Suppressor macrophage (primary cell): ENCODE results near the gene FHIP2A.

ENCODE experiments used
- DNase-seq, 4 experiments: peaks; one replicate each; pipeline ENCODE4 v3.0.0-alpha.2; 2020 to 2022

Gene FHIP2A

GRCh38 chr10:114857922-114858629 is 36.5 kb downstream of the FHIP2A start:
- DNase-seq = no peak

- no peak for DNase-seq
These were observed 37.6 kb downstream of the FHIP2A start for GRCh38 chr10:114859222-114859621.

GRCh38 chr10:114862456-114862855 is 40.9 kb downstream of the FHIP2A start:
- no peak for DNase-seq

DNA sequence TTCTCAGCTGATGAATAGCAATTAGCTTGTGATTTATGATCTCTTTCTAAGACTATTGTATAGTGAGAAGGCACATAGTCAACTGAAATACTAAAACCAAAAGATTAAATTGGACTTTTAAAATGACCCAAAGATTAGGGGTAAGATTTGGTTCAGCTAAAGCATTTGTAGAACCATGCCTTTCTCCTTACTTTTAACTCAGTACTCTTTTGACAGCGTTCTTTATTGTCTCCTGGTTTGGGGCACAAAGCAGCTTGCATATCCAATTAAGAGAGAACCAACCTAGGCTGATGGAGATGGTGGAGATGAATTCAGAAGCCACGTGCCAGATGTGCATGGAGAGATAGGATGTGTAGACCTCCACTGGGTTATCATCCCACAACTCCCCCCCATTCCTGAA is 45.8 kb downstream of the FHIP2A start:
- no peak for DNase-seq

- DNase-seq = no peak
These were observed 47.4 kb downstream of the FHIP2A start for GRCh38 chr10:114868870-114869519.

GRCh38 chr10:114869520-114869892 is 47.9 kb downstream of the FHIP2A start:
- DNase-seq = no peak

DNA sequence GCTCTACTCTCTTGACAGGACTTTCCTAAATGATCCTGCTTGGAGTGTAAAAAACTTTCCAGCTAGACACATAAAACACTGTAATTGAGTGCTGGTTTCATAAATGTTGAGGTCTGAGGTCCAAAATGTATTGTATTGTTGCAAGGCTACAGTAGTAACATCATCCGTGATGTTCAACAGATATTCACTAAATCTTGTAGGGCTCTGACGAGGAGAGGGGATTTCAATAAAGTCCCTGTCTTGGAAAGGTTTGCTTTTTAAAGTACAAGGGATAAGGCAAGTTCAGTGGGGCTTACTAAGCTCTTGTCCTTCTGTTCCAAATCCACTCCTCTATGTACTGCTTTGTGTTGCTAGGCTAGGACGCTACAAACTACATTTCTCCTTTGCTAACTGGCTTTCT is 48.9 kb downstream of the FHIP2A start:
- no peak for DNase-seq

DNA sequence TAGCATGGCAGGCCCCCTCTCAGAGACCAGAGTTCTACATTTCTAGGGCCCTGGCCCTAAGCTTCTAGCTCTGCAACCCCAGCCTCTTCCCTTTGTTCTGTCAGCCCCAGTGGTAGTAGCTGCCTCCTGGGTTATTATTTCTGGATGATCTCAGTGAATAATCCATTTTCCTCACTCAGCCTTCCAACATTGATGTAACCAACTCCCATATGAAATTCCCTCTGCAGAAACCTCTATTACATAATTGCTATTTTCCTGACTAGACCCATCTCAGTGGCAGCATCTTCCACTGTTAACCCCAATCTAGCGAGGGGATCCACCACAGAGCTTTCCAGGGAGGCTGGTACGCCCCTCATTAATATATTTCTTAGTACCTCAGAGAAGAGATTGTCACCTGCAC is 49.8 kb downstream of the FHIP2A start:
- DNase-seq = no peak
